ENCODE measurements around the gene NRSN2.
"Not testable (repeated sequence)": the region's sequence is repeated elsewhere in the genome, so short reads cannot be mapped to it uniquely, and the experiment has no call there.

The NRSN2 gene

GRCh38 chr20:354298-354977 is 7.5 kb downstream of the NRSN2 start:
- peak; percentile 47 to 67 (median 60) for DNase-seq

GRCh38 chr20:356154-356553 is 9.2 kb downstream of the NRSN2 start:
- not testable (repeated sequence) for DNase-seq

- no peak for DNase-seq
These were observed 9.8 kb downstream of the NRSN2 start for GRCh38 chr20:356745-357144.

- DNase-seq: no peak
These were observed 12.1 kb downstream of the NRSN2 start for GRCh38 chr20:358891-359555.

GRCh38 chr20:361561-361960 is 14.7 kb downstream of the NRSN2 start:
- DNase-seq: no peak

GRCh38 chr20:362271-363254 is 15.7 kb downstream of the NRSN2 start:
- DNase-seq: no peak

- DNase-seq: no peak
These were observed 16.6 kb downstream of the NRSN2 start for GRCh38 chr20:363319-364078.

GRCh38 chr20:364905-365794 is 18.2 kb downstream of the NRSN2 start:
- DNase-seq: no peak

GRCh38 chr20:366041-366718 is 19.3 kb downstream of the NRSN2 start:
- no peak for DNase-seq

GRCh38 chr20:366719-367485 is 20.0 kb downstream of the NRSN2 start:
- no peak for DNase-seq

- no peak for DNase-seq
These were observed 20.6 kb downstream of the NRSN2 start for GRCh38 chr20:367486-367887.

- DNase-seq: no peak
These were observed 22.0 kb downstream of the NRSN2 start for GRCh38 chr20:368915-369314.

GRCh38 chr20:370151-370600 is 23.3 kb downstream of the NRSN2 start:
- no peak for DNase-seq

GRCh38 chr20:370977-371754 is 24.3 kb downstream of the NRSN2 start:
- no peak for DNase-seq

GRCh38 chr20:371755-372542 is 25.0 kb downstream of the NRSN2 start:
- no peak for DNase-seq

GRCh38 chr20:372543-373082 is 25.7 kb downstream of the NRSN2 start:
- DNase-seq: not testable (repeated sequence)

GRCh38 chr20:373171-373890 is 26.4 kb downstream of the NRSN2 start:
- DNase-seq: no peak

Measured in activated naive CD4-positive, alpha-beta T cell (primary cell).